HG03520 (cell line): ENCODE data around the gene CPED1.
"Not testable (repeated sequence)": the region's sequence is repeated elsewhere in the genome, so short reads cannot be mapped to it uniquely, and the experiment has no call there.

ENCODE experiments used
- ATAC-seq: cut with Tn5 transposase; IDR thresholded peaks from one replicate; pipeline ENCODE4 v1.9.1; 2021; ENCODE audit warnings: mild to moderate bottlenecking, moderate library complexity; ENCODE audit not compliant: unreplicated experiment

Gene CPED1

DNA sequence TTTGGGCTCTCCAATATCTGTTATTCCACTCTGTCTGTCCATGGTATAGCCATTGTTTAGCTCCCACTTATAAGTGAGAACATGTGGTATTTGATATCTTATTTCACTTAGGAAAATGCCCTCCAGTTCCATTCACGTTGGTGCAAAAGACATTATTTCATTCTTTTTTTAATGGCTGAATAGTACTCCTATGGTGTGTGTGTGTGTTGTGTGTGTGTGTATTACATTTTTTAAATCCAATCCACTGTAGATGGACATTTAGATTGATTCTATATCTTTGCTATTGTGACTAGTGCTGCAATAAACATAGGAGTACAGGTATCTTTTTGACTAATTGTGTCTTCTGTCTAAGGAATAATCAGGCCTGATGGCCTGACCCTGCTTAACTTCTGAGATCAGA, 7.4 kb upstream of the CPED1 start:
- ATAC-seq: no peak

DNA sequence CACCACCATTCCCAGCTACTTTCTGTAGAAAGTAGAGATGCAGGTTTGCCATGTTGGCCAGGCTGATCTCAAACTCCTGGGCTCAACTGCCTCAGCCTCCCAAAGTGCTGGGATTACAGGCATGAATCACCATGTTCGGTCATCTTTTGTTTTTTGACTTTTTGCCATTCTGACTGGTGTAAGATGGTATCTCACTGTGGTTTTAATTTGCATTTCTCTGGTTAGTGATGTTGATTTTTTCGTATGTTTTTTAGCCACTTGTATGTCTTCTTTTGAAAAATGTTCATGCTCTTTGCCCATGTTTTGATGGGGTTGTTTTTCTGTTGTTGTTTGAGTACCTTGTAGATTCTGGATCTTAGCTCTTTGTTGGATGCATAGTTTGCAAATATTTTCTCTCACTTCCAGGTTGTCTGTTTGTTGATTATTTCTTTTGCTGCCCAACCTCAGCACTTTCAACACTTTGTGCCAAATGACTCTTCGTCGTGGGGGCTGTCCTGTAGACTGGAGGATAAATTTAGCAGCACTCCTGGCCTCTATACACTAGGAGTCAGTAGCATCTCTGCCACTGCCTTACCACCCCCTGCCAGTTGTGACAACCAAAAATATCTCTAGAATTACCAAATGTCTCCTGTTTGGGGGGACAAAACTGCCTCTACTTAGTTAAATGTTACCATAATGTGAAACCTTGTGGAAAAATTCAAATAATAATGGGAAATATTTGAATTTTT, 6.5 kb upstream of the CPED1 start:
- no peak for ATAC-seq

DNA sequence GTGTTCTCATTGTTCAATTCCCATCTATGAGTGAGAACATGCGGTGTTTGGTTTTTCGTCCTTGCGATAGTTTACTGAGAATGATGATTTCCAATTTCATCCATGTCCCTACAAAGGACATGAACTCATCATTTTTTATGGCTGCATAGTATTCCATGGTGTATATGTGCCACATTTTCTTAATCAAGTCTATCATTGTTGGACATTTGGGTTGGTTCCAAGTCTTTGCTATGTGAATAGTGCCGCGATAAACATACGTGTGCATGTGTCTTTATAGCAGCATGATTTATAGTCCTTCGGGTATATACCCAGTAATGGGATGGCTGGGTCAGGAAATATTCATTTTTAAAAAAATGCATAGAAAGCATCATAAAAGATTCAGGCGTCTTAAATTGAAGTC, 4.9 kb upstream of the CPED1 start:
- not testable (repeated sequence) for ATAC-seq

DNA sequence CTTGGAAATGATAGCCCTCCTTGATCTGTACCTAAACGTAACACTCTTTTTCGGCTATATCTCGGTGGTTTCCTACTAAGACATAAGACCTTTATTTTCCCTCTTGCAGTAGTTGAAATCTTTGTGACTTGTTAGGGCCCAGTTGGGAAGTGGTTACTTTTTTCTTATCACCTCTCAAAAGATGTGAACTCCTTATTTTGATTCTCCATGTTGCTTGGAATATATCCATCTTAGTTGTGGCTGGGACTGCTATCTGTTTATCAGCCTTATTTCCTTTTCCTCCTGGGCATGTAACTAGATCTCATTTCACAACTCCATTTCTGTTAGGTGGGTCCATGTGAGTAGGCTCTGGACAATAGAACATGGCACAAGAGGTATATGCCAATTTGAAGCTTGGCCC, 4.1 kb upstream of the CPED1 start:
- no peak for ATAC-seq

DNA sequence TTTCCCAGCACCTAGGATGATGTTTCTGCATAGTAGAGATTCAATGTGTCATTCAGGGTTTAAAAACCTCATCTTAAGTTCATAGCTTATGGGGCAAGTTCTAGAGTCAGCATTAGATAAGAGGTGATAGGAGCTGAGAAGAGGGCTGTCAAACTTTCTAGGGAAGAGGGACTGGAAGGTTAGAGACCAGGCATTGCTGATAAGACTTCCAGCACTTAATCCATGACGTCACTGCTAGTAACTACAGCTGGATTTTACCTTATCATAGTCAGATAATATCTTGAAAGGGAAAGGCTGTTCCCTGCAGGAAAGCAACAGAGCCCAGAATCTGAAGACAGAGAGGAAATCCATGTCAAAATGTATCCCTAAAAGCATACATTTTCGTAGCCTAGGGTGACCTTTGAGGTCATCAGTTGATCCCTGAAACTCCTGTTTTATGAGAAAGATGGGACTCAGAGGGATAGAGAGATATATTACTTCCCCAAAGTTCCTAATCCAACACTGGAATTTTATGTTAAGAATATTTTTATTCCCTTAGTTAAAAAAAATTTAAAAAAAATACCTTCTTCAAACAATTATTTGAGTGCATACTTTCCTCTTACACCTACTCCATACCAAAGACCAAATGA, 3.3 kb upstream of the CPED1 start:
- no peak for ATAC-seq

DNA sequence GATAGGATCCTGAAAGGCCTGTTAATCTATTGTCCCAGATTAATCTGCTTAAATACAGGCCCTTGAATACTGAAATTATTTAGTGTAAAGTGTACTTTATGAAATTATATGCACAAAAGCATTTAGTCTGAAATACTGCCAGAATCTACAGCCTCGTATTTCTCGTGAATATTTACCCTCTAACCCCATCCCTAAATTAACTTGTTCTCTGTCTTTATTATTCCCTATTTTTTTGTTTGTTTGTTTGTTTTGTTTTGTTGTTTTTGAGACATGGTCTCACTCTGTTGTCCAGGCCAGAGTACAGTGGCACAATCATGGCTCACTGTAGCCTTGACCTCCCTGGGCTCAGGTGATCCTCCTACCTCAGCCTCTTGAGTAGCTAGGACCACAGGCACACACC, 2.7 kb upstream of the CPED1 start:
- no peak for ATAC-seq

DNA sequence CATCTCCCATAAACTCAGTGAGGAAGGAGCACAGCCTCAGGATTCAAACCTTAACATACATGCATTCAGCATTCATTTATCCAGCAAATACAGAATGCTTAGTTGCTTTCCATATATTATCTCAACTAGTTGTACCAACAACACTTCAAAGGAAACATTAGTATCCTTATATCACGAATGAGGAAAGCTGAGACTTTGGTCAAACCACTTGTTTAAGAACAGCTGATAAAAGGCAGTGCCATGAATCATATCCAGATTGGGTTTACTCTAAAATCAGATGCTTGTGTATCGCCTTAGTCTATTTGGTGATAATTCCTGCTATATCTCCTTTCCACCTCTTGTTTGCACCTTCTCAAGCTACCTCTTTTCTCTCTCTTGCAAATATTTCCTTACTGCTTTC, 1.9 kb upstream of the CPED1 start:
- no peak for ATAC-seq

DNA sequence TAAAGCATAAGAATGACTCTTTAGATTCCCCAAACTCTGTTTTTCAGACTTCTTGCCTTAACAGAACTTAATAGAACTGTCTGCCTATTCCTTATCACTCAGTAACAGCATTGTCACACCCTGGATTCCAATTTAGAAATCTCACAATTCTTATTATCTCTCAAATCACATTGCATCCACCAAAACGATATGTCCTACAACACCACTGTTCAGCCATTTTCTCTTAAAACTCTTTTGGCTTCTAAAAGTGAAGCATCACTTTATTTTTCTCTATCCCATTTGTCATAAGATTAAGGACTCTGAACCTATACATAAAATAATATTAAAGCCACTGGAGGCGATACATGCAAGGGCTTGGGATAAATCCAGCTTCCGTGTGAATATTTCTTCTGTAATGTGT, 1.2 kb upstream of the CPED1 start:
- ATAC-seq: no peak

DNA sequence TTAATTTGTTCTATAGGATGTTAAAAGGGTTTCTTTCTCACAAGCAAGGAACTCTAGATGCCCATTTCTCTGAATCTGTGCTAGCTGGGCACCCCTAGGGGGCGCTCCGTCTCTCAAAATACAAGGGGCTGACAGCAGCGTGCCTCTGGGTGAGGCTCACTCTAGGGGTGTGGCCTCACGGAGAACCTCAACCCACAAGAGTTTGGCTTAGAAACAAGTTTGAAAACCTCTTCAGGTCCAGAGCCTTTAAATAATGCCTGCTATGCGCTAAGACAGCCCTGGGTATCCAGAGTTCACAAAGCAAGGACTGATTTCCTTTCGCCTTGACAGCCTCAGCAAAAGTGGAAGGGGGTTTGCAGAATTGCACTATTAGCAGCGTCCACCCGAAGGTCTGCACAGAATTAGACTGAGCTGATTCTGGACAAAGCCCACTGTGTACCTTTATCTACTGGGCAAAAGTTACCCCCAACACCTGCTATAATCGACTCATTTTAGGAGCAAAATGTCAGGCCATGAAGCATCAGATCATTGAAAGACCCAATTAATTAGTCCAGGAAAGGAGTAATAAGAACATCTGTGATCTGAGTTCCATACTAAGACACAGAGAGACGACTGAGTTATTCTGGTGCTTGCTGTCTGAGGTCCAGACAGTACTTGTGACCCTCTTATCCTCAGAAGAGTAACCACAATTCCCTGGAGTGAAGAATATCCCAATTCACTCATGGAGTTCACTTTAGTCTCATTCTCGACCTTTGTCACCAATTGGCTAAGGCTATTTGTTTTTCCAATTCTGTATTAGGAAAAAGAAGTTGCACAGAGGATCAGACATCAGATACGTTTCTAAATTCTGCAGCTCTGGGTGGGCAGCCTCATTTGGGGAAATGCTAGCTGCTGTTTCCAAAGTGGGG, 574 bp upstream of the CPED1 start:
- peak; percentile 95 for ATAC-seq

DNA sequence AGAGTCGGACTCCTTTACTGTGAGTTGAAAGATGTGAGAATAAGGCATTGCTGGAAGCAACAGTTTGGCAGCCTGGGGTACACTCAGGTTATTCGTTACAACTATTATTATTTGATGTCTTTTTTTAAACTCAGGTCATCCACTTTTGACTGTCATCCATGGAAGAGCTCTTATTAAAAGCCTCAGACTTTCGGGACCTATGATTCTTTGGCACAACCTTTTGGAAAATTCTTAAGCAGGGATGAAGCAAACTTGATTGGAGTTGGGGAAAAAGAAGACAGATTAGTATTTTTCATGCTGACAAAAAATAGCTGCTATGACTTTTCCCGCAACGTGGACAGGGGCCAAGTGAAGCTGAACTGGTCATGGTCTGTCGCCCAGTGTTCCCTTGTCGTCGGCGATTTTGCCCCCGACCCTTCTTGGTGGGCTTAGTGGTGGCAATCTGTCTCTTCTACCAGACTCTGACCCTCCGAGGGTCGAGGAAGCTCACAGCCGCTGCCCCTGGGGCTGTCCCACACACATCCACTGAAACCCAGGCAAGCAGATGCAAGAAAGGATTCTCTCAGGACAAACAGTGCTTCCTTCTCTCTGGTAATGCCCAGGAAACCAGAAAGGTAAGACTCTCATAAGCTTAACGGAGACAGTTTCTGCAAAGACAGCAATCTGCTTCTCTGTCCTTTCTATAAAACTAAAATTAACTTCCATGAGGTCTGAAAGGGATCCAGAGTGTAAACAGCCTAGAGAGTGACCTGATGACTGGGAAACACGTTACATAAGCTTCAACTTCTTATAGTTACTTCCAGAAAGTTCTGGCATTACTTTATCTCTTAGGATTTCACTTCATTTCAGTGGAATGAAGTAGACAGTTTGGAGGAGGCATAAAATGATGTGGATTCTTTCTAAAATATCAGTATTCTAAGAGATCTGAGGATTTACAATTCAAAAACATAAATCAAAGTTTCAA, 1.0 kb downstream of the CPED1 start:
- ATAC-seq: no peak

DNA sequence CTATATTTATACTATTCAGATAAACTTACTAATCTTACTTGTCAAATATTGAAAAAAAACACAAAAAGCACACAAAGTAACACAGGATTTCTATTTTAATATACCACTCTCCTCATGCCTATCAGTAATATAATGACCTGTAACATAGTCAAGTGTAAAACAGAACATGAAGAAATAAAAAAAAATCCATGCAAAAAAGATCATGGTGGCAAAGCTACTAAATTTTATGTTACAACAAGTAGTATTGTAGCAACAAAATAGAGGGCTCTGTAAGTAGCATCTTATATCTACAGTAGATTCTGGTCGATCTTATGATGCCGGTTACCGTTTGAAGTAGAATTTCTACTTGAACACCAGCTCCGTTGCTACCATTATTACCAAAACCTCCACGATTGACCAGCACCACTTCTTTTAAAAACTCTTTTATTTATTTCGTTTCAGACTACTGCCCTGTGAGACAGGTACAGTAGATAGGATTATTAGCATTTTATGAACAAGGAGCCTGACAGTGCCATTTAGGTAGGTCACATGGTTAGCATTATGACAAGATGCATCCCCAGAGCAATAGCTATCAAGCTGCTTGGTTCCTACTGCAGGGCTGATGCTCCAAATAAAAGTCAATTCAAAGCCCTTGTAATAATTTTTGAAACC, 2.1 kb downstream of the CPED1 start:
- ATAC-seq: peak; percentile 18

DNA sequence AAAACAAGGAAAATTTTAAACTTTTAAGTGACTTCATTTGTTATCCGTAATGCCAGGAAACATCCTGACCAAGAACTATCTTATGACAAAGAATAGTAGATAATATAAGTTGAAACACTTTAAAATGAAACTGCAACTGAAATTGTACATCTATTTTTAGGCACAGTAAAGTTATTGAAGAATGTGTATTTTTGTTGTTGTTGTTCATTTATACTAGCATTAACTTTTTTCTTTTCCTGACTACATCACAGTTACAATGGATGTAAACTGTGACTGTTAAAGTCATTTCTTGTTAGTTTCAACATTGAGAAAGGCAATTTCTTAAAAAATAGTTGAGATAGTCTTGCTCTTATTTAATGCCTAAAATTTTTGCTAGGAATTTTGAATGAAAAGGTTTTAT, 2.6 kb downstream of the CPED1 start:
- peak; percentile 31 for ATAC-seq

DNA sequence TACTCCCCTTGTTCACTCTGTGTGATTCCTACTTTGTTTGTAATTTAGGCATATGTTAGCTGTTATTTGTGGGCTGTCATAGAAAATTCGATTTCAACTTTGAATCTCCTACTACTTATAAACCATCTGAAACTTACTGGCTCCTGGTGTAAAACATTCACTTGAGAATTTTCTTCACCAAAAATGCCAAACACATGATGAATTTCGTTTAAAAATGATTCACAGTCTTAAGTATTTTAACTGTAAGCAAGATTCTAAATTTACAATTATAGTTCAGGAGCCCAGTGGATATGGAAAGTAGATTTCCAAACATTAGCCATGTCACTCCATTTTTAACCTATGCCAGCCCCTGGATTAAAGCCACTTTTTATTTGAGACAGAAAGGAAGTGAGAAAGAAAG, 3.1 kb downstream of the CPED1 start:
- no peak for ATAC-seq

DNA sequence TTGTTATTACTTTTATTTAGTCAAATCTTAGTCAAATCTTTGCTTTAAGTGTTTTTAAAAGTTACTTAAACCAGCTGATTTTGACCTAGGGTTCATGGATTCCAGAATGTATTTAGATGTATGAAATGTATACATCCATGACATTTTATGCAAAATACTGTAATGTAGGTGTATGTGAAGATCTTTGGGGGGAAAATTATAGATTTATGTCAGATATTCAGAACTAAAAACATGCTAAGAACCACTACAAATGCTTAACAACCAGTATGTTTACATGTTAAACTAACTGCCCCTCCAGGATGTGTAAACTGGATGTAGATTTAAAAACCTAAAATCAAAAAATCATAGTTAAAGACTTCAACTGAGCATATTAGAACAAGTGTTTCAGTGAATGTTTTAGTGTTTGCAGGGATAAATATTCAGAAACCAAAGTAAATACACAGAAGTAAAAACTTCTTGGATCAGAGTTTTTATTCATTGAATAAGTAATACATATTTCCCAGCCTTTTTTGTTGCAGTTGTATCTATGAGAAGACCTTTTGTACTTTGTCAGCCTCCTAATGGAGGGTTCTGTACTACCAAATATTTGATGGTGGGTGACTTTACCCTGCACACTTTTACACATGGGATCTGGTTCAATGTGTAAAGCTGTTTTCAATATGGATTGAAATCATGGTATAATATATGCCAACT, 3.9 kb downstream of the CPED1 start:
- ATAC-seq: no peak

DNA sequence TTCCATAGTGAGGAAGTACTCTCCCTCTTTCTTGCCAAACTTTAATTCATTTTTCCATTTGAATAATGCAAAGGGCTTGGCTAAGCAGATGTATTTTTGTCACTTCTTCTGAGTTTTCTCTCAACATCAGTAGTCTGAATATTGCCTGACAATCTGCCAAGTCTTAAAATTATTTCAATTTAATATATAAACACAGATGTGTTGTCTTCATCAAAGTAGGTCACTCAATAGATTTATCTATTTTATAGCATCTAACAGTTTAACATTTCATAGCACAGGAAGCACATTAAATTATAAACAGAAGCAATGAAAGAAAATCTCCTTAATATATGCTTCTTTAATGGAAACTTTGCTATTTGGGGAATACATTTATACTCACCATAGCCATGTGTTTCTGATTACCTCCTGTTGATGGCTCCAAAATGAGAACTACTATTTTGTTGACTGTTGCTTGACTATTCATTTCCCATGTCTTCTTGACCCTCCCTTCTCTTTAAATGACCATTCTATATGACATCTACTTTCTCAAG, 4.5 kb downstream of the CPED1 start:
- ATAC-seq: no peak

DNA sequence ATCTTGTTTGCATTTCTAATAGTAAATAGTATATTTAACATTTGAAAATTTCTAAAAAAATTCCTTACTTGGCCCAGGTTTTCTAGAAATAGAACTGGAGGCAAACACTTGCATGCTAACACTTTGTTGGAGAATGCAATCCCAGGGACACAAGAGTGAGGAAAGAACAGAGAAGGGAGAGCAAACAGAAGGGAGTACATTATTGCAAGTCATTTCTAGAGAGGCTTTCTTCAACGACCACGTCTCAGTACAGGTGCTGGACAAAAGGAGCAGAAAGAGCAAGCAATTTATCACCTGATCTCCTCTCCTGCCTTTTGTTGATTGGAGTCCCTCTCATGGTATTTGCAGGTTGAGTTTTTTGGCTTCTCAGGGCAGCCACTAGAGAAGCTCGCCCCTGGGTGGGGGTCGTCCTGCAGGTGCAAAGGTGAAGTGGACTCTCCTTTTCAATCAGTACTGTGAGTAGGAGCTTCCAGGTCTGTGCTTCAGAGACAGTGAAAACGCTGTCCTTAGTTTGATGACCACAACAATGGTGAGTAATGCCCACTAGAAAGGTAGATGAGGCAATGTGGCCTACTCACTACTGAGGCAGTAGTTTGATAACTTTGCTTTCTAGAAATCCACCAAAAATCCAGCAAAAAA, 5.2 kb downstream of the CPED1 start:
- no peak for ATAC-seq

DNA sequence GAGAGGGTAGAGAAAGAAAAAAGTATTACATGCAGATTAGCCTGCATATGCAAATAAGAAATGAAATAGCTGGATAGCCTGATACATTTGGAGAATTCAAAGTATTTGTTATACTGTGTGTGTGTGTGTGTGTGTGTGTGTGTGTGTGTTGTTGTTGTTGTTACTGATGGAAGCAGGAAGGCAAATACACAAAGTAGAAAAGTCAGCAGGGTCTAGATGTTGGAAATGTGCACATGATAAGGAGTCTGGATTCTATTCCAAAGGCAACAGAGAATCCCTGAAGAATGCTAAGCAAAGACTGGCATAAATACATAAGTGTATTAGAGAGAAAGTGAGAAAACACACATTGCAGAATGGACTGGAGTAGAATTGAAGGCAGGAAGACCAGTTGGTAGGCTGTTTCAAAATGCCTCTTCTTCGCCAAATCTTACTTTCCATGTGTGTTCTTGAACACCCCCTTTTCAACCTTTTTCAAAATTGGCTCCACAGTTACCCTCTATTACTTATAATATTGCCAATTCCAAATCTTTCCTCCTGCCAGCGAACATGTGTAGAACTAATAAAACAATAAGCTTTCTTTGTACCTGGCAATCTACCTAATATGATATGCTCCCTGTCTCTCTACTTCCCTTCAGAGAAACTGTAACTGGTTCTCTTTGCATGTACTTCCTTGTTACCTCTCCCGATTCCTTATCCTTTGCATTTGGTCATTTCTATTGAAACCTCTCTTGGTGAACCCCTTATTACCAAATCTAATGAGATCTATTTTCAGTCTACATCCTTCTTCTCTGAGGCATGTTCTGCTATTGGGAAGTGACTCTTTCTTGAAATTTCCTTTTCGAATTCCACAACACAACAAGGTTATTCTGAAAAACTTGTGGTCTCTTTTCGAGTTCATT, 6.2 kb downstream of the CPED1 start:
- no peak for ATAC-seq

DNA sequence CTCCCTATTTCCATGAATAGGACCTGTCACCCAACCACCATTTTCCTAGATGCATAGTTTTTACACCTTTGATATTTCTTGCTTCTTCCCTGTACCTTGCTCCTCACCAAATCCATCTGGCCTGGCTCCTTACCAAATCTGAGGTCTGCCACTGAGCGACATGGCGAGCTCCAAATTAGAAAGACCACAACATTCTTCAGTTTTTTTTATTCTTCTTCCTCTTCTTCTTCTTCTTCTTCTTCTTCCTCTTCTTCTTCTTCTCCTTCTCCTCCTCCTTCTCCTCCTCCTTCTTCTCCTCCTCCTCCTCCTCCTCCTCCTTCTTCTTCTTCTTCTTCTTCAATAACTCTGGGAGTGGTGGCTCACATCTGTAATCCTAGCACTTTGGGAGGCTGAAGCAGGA, 7.1 kb downstream of the CPED1 start:
- ATAC-seq: no peak
